Memory B cell (primary cell): ENCODE data around the gene KCND3.

Source experiments
- ATAC-seq: fragments of 150-1000 bp; cut with Tn5 transposase; 2 replicates; pipeline ENCODE4 v1.10.0; 2021; ENCODE audit warnings: low read depth, mild to moderate bottlenecking, moderate library complexity
- DNase-seq, 2 donors: peaks; one replicate each; pipeline ENCODE4 v3.0.0; 2022; ENCODE audit warnings: low spot score in 2 of 2
- H3K27ac Mint-ChIP-seq: one replicate; pipeline ENCODE4 v1.8.0; 2022; ENCODE audit warnings: mild to moderate bottlenecking, moderate library complexity, mixed read lengths
- H3K27me3 Mint-ChIP-seq: one replicate; pipeline ENCODE4 v1.8.0; 2022; ENCODE audit warnings: mixed read lengths
- H3K36me3 Mint-ChIP-seq: one replicate; pipeline ENCODE4 v1.8.0; 2022; ENCODE audit warnings: mild to moderate bottlenecking, mixed read lengths
- H3K4me1 Mint-ChIP-seq: one replicate; pipeline ENCODE4 v1.8.0; 2022; ENCODE audit warnings: mixed read lengths
- H3K4me3 Mint-ChIP-seq: one replicate; pipeline ENCODE4 v1.8.0; 2022; ENCODE audit warnings: mild to moderate bottlenecking, moderate library complexity, mixed read lengths
- H3K9me3 Mint-ChIP-seq: one replicate; pipeline ENCODE4 v1.8.0; 2022; ENCODE audit warnings: mixed read lengths

The KCND3 gene

DNA sequence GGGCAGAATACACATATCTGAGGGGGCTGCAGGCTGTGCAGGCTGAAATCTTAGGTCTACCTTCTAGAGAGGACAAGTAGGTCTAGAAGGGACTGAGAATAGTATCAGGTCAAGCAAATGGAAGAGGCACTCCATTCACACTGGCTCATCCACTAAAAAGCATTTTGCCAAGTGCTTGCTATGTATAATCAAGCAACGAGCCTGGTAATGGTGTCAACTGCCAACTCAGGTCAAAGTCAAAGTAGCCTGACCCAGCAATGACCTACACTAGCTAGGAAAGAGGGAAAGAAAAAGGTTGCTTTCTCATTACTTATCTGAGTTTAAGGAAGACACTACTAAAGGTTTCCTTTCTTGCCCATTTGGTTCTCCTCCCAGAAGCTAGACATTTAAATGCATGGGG is 10.8 kb downstream of the KCND3 start:
- no peak for ATAC-seq
- no peak for DNase-seq
- Mint-ChIP-seq H3K9me3 (no peaks in the 10 kb centered on the region), H3K4me3 (no peak overlapping the region), H3K36me3 (no peaks in the 10 kb centered on the region), H3K4me1 (no peaks in the 10 kb centered on the region), H3K27ac (no peak overlapping the region), H3K27me3 (peaks cover 25% of the 10 kb centered on the region)

DNA sequence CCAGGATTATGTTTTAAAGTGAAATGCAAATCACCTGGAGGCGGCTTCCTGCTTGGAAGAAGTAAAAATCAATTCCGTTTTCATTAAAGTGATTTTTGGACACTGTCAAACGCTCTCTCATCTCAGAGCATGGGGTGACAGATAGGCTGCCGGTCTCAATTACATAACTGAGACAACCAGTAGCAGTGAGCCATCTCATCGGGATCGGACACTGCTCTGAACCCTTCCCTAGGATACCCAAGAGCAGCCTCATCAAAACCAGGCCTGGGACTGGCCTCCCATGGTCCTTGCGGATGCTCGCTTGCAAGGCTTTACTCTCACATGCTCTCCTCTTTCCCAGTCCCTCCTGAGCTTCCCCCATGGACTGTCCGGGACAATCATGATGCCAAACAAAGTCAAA is 12.1 kb downstream of the KCND3 start:
- Mint-ChIP-seq H3K4me1 (no peaks in the 10 kb centered on the region), H3K27me3 (peaks cover 26% of the 10 kb centered on the region), H3K4me3 (no peak overlapping the region), H3K36me3 (no peaks in the 10 kb centered on the region), H3K27ac (no peak overlapping the region), H3K9me3 (no peaks in the 10 kb centered on the region)
- ATAC-seq (no peak), DNase-seq (no peak)

DNA sequence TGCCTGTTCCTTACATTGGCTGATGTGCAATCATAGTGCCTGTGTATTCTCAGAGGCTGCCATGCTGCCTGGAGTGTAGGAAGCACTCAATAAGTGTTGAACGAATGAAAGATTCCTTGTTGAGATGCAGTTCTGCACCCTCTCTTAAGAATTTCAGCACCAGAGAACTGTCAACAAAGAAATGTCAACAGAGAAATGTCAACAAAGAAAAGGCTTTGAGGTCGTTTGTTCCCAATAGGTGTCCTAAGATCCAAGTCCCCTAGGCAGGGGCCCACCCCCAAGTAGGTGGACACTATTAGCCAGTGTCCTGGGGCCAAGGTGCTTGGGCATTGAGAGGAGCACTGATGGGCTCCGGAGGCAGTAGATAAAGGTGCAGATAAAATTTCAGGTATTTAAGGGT is 12.6 kb downstream of the KCND3 start:
- Mint-ChIP-seq H3K36me3 (no peaks in the 10 kb centered on the region), H3K9me3 (no peaks in the 10 kb centered on the region), H3K4me3 (no peak overlapping the region), H3K4me1 (no peaks in the 10 kb centered on the region), H3K27ac (no peak overlapping the region), H3K27me3 (peaks cover 26% of the 10 kb centered on the region)
- no peak for DNase-seq
- no peak for ATAC-seq

DNA sequence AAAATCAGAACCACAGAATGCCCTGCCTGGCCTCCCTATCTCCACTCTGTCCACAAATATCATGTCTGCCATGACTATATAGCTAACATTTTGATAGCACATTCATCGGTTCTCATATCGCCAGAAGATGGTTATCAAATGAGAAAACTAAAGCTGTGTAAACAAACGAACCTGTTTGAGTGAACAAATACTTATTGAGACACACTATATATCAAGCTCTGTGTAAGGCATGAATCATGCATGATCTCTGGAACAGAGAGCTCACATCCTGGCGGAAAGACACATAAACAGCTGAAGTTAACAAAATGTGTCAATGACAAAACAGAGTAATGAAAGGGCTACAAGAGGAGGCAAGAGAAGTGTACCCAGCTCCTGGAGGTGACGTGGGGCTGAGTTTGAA is 13.1 kb downstream of the KCND3 start:
- DNase-seq, result no peak
- Mint-ChIP-seq H3K9me3 (no peaks in the 10 kb centered on the region), H3K4me3 (no peak overlapping the region), H3K4me1 (no peaks in the 10 kb centered on the region), H3K36me3 (no peaks in the 10 kb centered on the region), H3K27me3 (peaks cover 27% of the 10 kb centered on the region), H3K27ac (no peak overlapping the region)
- no peak for ATAC-seq

DNA sequence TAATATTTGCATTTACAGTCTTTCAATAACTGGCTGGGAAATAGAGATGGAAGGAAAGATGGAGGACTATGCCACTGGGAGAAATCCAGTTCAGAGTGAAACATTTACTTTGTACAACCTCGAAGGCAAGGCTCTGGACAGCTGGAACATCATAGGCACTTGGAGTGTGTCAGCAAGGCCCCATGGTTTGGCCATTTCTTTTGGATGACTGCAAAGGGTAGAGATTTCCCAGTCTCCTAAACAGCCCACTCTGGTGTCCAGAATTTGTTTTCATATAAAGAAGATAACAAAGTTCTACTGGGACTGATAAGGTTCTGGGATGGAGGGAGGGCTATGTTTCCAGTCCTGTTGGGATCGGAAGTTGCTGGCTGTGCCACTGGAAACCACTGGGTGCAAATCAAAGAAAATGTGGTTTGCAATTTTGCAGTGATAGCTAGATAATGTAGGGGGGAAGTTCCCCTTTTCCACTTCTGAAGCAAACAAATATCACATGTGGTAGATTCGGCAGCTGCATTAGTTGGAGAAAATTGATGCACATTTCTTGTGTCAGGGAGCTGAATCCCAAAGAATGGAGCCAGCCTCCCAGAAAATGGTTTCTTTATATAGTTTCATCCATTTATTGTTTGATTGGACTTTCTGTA is 16.2 kb downstream of the KCND3 start:
- Mint-ChIP-seq H3K4me1 (no peaks in the 10 kb centered on the region), H3K27me3 (peaks cover 31% of the 10 kb centered on the region), H3K27ac (no peak overlapping the region), H3K4me3 (no peak overlapping the region), H3K36me3 (no peaks in the 10 kb centered on the region), H3K9me3 (peaks cover 1% of the 10 kb centered on the region)
- no peak for DNase-seq
- ATAC-seq, result no peak

DNA sequence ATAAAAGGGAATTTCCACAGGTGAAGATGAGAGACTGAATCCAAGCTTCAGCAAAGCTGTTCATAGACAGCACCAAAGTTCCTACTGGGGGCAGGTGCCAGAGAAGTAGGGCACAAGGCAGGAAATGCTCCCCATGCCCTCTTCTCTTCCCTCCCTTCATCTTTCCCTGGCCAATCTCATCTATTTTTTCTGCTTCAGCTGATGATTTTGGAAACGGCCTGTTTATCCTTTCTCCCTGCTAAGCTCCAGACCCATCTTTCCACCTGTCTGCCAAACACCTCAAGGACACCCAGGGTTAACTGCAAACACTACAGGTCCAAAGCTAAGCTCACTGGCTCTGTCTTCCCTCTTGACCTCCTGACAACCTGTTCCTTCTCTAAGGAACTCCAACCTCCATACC is 18.1 kb downstream of the KCND3 start:
- Mint-ChIP-seq H3K27me3 (peaks cover 24% of the 10 kb centered on the region), H3K4me1 (no peaks in the 10 kb centered on the region)

DNA sequence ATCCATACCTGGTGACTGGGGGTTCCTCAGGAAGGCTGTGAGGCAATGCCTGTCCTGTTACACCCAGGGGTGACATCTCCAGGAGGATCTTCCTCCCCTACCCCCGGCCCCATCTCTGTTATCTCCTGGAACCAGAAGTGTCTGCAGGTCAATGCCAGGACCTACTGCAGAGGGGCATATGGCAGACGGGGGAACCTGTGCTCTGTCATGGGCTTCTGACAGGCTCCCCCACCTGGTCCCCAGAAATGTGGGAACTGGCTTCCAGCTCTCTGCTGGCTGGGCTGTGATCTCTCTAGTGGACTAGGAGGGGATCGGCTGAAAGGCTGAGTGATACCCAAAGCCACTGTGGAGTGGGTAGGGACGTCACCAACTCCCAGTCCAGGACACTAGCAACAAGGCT is 21.0 kb downstream of the KCND3 start:
- no peak for ATAC-seq
- Mint-ChIP-seq H3K27ac (no peak overlapping the region), H3K4me1 (no peaks in the 10 kb centered on the region), H3K36me3 (no peaks in the 10 kb centered on the region), H3K27me3 (peaks cover 25% of the 10 kb centered on the region), H3K9me3 (peaks cover 1% of the 10 kb centered on the region), H3K4me3 (no peak overlapping the region)
- no peak for DNase-seq

More for the DNA sequence above, 18.1 kb downstream of the KCND3 start:
- no peak for ATAC-seq
- H3K27ac Mint-ChIP-seq, result no peak overlapping the region
- no peak overlapping the region for H3K4me3 Mint-ChIP-seq
- DNase-seq, result no peak
- H3K36me3 Mint-ChIP-seq, result no peaks in the 10 kb centered on the region
- peaks cover 1% of the 10 kb centered on the region for H3K9me3 Mint-ChIP-seq

DNA sequence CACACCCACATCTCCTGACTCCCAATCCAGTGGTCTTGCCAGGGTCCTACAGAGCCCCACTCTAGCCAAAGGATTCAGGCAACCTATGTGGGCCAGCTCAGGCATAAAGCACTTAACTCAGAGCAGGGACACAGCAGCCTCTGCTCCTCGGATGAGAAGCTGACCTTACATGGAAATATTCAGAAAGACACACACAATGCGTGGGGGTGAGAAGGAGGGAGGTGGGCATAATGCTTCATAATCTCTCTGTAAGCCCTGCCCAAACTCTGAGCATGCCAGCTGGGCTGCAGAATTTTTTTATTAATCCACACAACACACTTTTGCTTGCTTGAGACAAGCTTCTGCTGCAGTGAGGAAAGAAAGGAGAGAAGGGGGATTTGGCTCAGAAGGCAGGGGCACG is 21.6 kb downstream of the KCND3 start:
- DNase-seq, result no peak
- Mint-ChIP-seq H3K4me3 (no peak overlapping the region), H3K4me1 (no peaks in the 10 kb centered on the region), H3K36me3 (no peaks in the 10 kb centered on the region), H3K9me3 (peaks cover 1% of the 10 kb centered on the region), H3K27ac (no peak overlapping the region), H3K27me3 (peaks cover 25% of the 10 kb centered on the region)
- no peak for ATAC-seq

DNA sequence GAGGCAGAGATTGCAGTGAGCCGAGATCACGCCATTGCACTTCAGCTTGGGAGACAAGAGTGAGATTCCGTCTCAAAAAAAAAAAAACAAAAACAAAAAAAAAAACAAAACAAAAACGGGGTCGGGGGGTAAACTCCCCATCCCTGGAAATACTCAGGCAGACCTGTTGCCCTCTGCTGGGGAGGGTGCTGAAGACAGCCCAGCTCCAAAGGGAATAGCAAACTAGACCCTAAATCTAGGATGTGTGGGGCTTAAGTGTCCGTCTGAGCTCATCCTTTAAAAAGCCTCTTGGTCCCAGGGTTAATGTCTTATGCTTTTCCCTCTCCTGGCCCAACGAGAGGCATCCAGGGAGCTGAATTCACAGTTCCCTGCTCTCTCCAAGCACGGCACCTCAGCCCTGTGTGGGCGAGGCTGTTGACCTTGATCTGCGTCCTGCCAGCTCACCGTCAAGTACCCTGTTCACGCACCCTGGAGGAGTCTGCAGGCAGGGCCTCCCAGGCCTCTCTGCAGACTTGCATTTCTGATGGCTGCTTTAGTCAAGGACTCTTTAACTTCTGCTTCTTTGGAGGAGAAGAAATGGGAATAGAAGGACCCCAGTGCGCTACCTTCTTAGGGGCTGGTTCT is 22.3 kb downstream of the KCND3 start:
- no peak overlapping the region for H3K27ac Mint-ChIP-seq
- ATAC-seq (no peak), DNase-seq (no peak)
- H3K4me1 Mint-ChIP-seq, result no peaks in the 10 kb centered on the region
- H3K4me3 Mint-ChIP-seq, result no peak overlapping the region
- H3K36me3 Mint-ChIP-seq, result no peaks in the 10 kb centered on the region
- H3K27me3 Mint-ChIP-seq, result peaks cover 21% of the 10 kb centered on the region
- peaks cover 1% of the 10 kb centered on the region for H3K9me3 Mint-ChIP-seq

DNA sequence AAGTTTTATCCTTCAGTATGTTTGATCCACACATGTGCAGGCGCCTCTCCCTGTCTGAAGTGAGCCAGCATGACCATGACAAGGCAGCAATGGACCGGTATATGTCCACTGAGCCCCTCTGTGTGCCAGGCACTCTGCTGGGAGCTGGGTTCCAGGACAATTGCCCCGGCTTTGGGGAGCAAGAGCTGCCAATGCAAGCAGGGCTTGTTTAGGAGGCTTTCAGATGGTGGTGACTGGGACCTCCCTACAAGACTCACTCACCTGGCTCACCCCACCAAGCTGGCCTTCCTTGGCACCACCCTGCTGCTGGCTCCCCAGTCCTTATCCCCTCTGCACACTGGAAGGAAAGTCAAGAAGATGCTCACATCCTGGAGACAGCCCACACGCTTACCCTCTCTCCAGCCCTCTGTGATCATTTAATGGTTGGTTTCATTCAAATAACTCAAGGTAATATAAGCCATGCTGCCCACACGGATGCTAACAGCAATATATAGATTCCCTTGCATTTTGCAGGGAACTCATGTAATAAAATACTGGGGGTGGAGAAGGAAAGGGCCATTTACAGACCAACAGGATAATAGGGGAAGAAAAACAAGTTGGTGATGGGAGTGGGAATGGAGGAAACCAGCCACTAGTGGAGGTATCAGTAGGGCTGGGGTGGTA is 23.6 kb downstream of the KCND3 start:
- DNase-seq (no peak), ATAC-seq (no peak)
- H3K9me3 Mint-ChIP-seq, result peaks cover 1% of the 10 kb centered on the region
- no peaks in the 10 kb centered on the region for H3K36me3 Mint-ChIP-seq
- H3K4me1 Mint-ChIP-seq, result no peaks in the 10 kb centered on the region
- H3K27ac Mint-ChIP-seq, result no peak overlapping the region
- no peak overlapping the region for H3K4me3 Mint-ChIP-seq
- peaks cover 22% of the 10 kb centered on the region for H3K27me3 Mint-ChIP-seq

DNA sequence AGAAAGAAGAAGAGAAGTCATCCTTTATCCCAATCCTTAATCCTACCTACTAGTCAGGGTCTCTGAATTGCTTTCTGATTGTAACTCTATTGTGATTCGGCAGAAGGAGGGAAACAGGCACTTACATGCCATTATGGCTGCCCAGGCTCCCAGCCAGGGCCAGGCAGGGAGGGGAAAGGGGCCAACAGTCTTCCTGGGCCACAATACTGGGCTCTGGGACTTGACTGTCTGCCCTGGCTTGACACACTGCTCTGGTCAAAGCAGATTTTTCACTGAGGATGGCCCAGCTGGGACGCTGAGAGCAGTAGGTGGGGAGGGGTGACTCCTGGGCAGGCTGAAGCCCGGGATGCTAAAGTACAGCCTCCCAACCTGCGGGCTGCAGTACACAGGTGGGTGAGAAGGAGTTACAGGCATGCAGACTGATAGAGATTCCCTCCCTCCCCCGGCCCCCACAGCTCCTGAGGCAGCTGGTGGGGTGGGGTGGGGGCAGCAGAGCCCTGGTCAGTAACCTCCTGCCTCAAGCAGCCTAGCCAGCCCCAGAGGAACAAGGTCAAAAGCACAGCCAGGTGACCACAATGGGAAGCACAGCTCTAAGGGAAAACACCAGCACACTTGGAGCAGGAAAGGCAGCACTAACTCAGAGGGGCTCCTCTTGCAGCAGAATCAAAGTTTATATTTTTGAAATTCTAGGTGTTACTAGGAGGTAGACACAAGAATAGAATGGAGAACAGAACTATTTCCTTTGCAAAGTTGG is 25.3 kb downstream of the KCND3 start:
- no peak for ATAC-seq
- H3K36me3 Mint-ChIP-seq, result no peaks in the 10 kb centered on the region
- no peak for DNase-seq
- H3K4me3 Mint-ChIP-seq, result no peak overlapping the region
- H3K27ac Mint-ChIP-seq, result no peak overlapping the region
- no peaks in the 10 kb centered on the region for H3K9me3 Mint-ChIP-seq
- no peaks in the 10 kb centered on the region for H3K4me1 Mint-ChIP-seq
- peaks cover 21% of the 10 kb centered on the region for H3K27me3 Mint-ChIP-seq

DNA sequence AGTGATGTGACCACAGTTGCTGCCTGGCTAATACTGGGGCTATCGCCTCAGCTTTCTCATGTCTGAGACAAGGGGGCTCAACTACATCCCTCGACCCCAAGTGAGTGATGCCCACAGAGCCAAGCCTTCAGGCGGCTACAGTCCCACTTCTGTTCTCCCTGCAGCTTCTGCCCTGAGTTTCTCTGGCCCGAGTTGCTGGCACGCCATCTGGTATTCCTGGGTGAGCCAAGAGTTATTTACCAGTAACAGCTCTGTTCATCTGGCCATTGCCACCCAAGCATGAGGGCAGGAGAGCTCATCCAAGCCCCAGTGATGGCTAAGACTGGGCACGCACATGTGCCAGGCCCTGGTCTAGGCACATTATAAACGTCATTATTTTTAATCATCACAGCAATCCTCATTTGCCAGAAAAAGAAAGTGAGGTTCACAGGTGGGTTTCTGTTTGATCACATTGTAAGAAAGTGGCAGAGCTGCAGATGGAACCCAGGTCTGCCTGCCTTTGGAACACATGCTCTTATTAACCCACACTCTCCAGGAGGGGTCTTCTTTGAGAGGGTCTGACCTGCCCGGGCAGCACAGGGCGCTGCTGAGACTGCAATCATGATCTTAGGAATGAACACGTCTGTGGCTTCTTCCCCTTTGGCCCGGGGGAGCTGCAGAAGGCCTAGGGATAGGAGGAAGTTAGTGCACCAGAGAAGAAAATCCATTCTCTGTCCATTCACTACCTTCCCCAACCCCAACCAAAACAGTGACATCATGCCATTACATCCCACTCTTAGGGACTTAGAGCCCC is 27.5 kb downstream of the KCND3 start:
- Mint-ChIP-seq H3K27ac (no peak overlapping the region), H3K4me1 (no peaks in the 10 kb centered on the region), H3K36me3 (no peaks in the 10 kb centered on the region), H3K27me3 (peaks cover 19% of the 10 kb centered on the region), H3K9me3 (no peaks in the 10 kb centered on the region), H3K4me3 (no peak overlapping the region)
- ATAC-seq, result no peak
- no peak for DNase-seq

DNA sequence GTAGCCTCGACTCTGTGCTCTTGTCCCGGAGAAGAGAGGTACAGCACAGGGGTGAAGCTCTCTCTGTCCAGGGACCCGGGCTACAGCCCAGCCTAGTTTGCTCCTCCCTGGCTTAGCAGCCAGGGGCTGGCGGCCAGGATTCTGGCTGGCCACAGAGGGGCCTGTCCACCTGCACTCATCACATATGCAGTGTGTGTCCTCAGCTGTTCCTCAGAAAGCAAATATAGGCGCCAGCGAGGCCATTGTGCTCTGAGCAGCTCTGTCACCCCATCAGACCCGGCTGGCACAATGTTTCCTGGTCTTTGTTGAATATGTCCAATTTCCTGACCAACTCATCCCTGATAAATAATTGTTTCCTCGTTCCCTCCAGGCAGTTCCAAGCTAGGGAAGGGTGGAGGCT is 28.5 kb downstream of the KCND3 start:
- Mint-ChIP-seq H3K9me3 (no peaks in the 10 kb centered on the region), H3K4me1 (no peaks in the 10 kb centered on the region), H3K4me3 (no peak overlapping the region), H3K27ac (no peak overlapping the region), H3K36me3 (no peaks in the 10 kb centered on the region), H3K27me3 (peaks cover 16% of the 10 kb centered on the region)
- no peak for ATAC-seq
- no peak for DNase-seq

DNA sequence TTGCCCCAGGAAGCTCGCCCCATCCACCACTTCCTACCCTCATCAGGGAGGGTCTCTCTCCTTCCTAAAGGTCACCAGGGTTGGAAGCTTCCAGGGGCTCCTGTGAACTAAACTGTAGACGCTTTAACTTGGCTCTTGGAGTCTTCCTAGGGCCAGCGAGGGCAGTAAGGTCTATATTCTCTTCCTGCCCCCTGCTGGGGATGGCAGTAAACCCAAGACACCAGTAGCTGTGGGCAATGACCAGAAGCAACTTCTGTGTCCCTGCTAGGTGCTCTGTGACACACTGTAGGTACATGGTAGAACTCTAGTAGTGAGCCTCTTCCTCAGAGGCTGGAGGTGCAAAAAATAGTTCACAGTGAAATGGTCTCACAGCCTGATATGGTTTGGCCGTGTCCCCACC is 30.0 kb downstream of the KCND3 start:
- H3K27ac Mint-ChIP-seq, result no peak overlapping the region
- no peaks in the 10 kb centered on the region for H3K9me3 Mint-ChIP-seq
- no peaks in the 10 kb centered on the region for H3K4me1 Mint-ChIP-seq
- no peaks in the 10 kb centered on the region for H3K36me3 Mint-ChIP-seq
- peaks cover 10% of the 10 kb centered on the region for H3K27me3 Mint-ChIP-seq
- DNase-seq (no peak), ATAC-seq (no peak)
- no peak overlapping the region for H3K4me3 Mint-ChIP-seq
